Gastroesophageal sphincter (tissue), 3 donors: ENCODE measurements around the gene NCK2.

Source experiments
- CTCF ChIP-seq, 4 experiments: fragments of 200-600 bp in 2 of 4; fragments of 450-650 bp in 2 of 4; sonication (generic) in 1 of 4; IDR thresholded peaks; one replicate each; pipeline ENCODE4 v1.5.1; 2017 to 2019; ENCODE audit warnings: antibody characterized with exemption in 4 of 4, mild to moderate bottlenecking in 2 of 4, moderate library complexity in 2 of 4
- POLR2A ChIP-seq, 2 donors: fragments of 450-650 bp; IDR thresholded peaks; one replicate each; pipeline ENCODE4 v1.6.1; 2017; ENCODE audit warnings: antibody characterized with exemption in 2 of 2, mild to moderate bottlenecking in 2 of 2, moderate library complexity in 1 of 2

GRCh38 chr2:105722726-105723297, 21.9 kb upstream of the NCK2 start:
- TF ChIP-seq CTCF (IDR thresholded peaks at IDR 0.05) = no peak
- no peak for TF ChIP-seq POLR2A (IDR thresholded peaks at IDR 0.05)
